A549 (cell line): ENCODE measurements around the gene SLC2A8. TPM values are rescaled to one million over a fixed set of nuclear protein-coding genes. Genes with fewer than 3 reads are reported as not detected.

Source experiments
- ATAC-seq, 2 experiments: fragments of 200-7000 bp in 1 of 2; fragments of >200 bp in 1 of 2; cut with Nextera tagmentation in 1 of 2; cut with Tn5 transposase in 1 of 2; 3 replicates each; pipeline versions ENCODE4 v1.8.0 to v1.9.1; 2018 to 2020; ENCODE audit warnings: mild to moderate bottlenecking in 1 of 2, moderate library complexity in 1 of 2
- CTCF ChIA-PET: fragments of 300-600 bp; sonication (Branson Sonifier 250); formaldehyde crosslinking; extraction: SDS; loops from one replicate; lab custom pipeline; 2021; ENCODE audit warnings: antibody characterized with exemption, inconsistent platforms; lab: Yijun Ruan, JAX
- POLR2A ChIA-PET: fragments of 350-600 bp; formaldehyde crosslinking; extraction: SDS; loops from one replicate; lab custom pipeline; 2021; ENCODE audit warnings: antibody characterized with exemption, inconsistent platforms; lab: Yijun Ruan, JAX
- DNase-seq, 2 experiments: peaks; one replicate each; pipeline versions ENCODE4 v3.0.0 to v3.0.0-alpha.2; 2011 to 2016; ENCODE audit warnings: low read depth in 1 of 2, low spot score in 1 of 2
- FAIRE-seq: peaks from 2 replicates; lab custom pipeline; 2011; peaks lifted over from hg19 to GRCh38; lab: Jason Lieb, UNC
- H3K27ac ChIP-seq, 2 experiments: fragments of >200 bp; sonication (Bioruptor Twin); formaldehyde crosslinking; 3 replicates each; pipeline ENCODE4 v1.5.1; 2016 to 2017
- H3K4me1 ChIP-seq: fragments of >200 bp; sonication (Bioruptor Twin); formaldehyde crosslinking; 3 replicates; pipeline ENCODE4 v1.6.1; 2016
- H3K4me2 ChIP-seq: fragments of >200 bp; sonication (Bioruptor Twin); formaldehyde crosslinking; 3 replicates; pipeline ENCODE4 v1.6.1; 2016
- H3K4me3 ChIP-seq: fragments of >200 bp; sonication (Bioruptor Twin); formaldehyde crosslinking; 3 replicates; pipeline ENCODE4 v1.5.1; 2016
- H3K9me3 ChIP-seq: fragments of >200 bp; sonication (Bioruptor Twin); formaldehyde crosslinking; 3 replicates; pipeline ENCODE4 v1.6.1; 2016
- BCL3 ChIP-seq: fragments of >200 bp; sonication (Bioruptor Twin); formaldehyde crosslinking; IDR thresholded peaks from 3 replicates; pipeline ENCODE4 v1.6.1; 2016
- BHLHE40 ChIP-seq: IDR thresholded peaks from 2 replicates; pipeline ENCODE4 v1.6.1; 2012; ENCODE audit warnings: low read depth, low read length, inconsistent platforms
- CHD2 ChIP-seq: fragments of 150-350 bp; IDR thresholded peaks from 2 replicates; pipeline ENCODE4 v1.6.1; 2014; ENCODE audit warnings: low read length; ENCODE audit not compliant: partially characterized antibody
- EHF ChIP-seq: fragments of 250-450 bp; sonication (Bioruptor Pico); IDR thresholded peaks from 2 replicates; pipeline ENCODE4 v1.5.0; 2020; ENCODE audit warnings: mild to moderate bottlenecking
- EHMT2 ChIP-seq: fragments of 200-600 bp; sonication (generic); IDR thresholded peaks from 2 replicates; pipeline ENCODE4 v1.6.1; 2016; ENCODE audit warnings: antibody characterized with exemption, low read depth, mild to moderate bottlenecking, moderate library complexity
- EP300 ChIP-seq, 2 experiments: fragments of >200 bp; sonication (Bioruptor Twin); formaldehyde crosslinking; IDR thresholded peaks; 2 replicates in 1 of 2; 3 replicates in 1 of 2; pipeline ENCODE4 v1.6.1; 2016 to 2017
- ESRRA ChIP-seq: fragments of 150-350 bp; IDR thresholded peaks from 2 replicates; pipeline ENCODE4 v1.6.1; 2014; ENCODE audit warnings: mild to moderate bottlenecking, low read length, borderline replicate concordance
- FOSB ChIP-seq: fragments of 250-450 bp; sonication (Bioruptor Pico); IDR thresholded peaks from 2 replicates; pipeline ENCODE4 v1.5.0; 2020; ENCODE audit warnings: mild to moderate bottlenecking, moderate library complexity
- FOSL2 ChIP-seq, 2 experiments: fragments of 450-650 bp in 1 of 2; fragments of >200 bp in 1 of 2; sonication (Bioruptor Twin) in 1 of 2; formaldehyde crosslinking; IDR thresholded peaks; 2 replicates each; pipeline versions ENCODE4 v1.5.0 to v1.6.1; 2016 to 2020; ENCODE audit warnings: mild to moderate bottlenecking in 1 of 2, moderate library complexity in 1 of 2
- GATA3 ChIP-seq: IDR thresholded peaks from 2 replicates; pipeline ENCODE4 v1.6.1; 2012; ENCODE audit warnings: borderline replicate concordance
- HDAC2 ChIP-seq: fragments of 200-600 bp; sonication (generic); IDR thresholded peaks from 2 replicates; pipeline ENCODE4 v1.6.1; 2016
- HEYL ChIP-seq: fragments of 250-450 bp; sonication (Bioruptor Pico); IDR thresholded peaks from 2 replicates; pipeline ENCODE4 v1.8.0; 2021; ENCODE audit warnings: mild to moderate bottlenecking, moderate library complexity
- HOXA7 ChIP-seq: fragments of 250-450 bp; sonication (Bioruptor Pico); IDR thresholded peaks from 2 replicates; pipeline ENCODE4 v1.5.0; 2020; ENCODE audit warnings: mild to moderate bottlenecking, moderate library complexity
- JUN ChIP-seq, 2 experiments: fragments of >200 bp; sonication (Bioruptor Twin); formaldehyde crosslinking; IDR thresholded peaks; 2 replicates in 1 of 2; 3 replicates in 1 of 2; pipeline ENCODE4 v1.6.1; 2016 to 2017
- JUNB ChIP-seq: fragments of >200 bp; sonication (Bioruptor Twin); formaldehyde crosslinking; IDR thresholded peaks from 2 replicates; pipeline ENCODE4 v1.6.1; 2016
- KDM1A ChIP-seq: fragments of 200-600 bp; sonication (generic); IDR thresholded peaks from 2 replicates; pipeline ENCODE4 v1.6.1; 2016; ENCODE audit warnings: low read depth, mild to moderate bottlenecking
- KDM5A ChIP-seq: fragments of 200-600 bp; sonication (generic); IDR thresholded peaks from 2 replicates; pipeline ENCODE4 v1.6.1; 2016; ENCODE audit warnings: antibody characterized with exemption, mild to moderate bottlenecking
- NFE2L2 ChIP-seq: fragments of 150-350 bp; conservative IDR thresholded peaks from 2 replicates; pipeline ENCODE4 v1.6.1; 2014; ENCODE audit warnings: low read length
- PBX3 ChIP-seq: IDR thresholded peaks from 2 replicates; pipeline ENCODE4 v1.6.1; 2012
- PHF8 ChIP-seq: fragments of 200-600 bp; sonication (generic); IDR thresholded peaks from 2 replicates; pipeline ENCODE4 v1.6.1; 2016; ENCODE audit warnings: low read depth, mild to moderate bottlenecking, antibody characterized with exemption, moderate library complexity, borderline replicate concordance
- SMC3 ChIP-seq: fragments of >200 bp; sonication (Bioruptor Twin); formaldehyde crosslinking; IDR thresholded peaks from 3 replicates; pipeline ENCODE4 v1.6.1; 2018; ENCODE audit warnings: inconsistent platforms
- TFCP2L1 ChIP-seq: fragments of 250-450 bp; sonication (Bioruptor Pico); IDR thresholded peaks from 2 replicates; pipeline ENCODE4 v1.5.0; 2021; ENCODE audit warnings: mild to moderate bottlenecking
- TP53 ChIP-seq: fragments of 250-450 bp; sonication (Bioruptor Pico); IDR thresholded peaks from 2 replicates; pipeline ENCODE4 v1.5.0; 2021; ENCODE audit warnings: mild to moderate bottlenecking, moderate library complexity
- ZNF302 ChIP-seq: fragments of 250-450 bp; sonication (Bioruptor Pico); IDR thresholded peaks from 2 replicates; pipeline ENCODE4 v1.9.0; 2021; ENCODE audit warnings: inconsistent platforms, mild to moderate bottlenecking, moderate library complexity
- ZSCAN20 ChIP-seq: fragments of 250-450 bp; sonication (Bioruptor Pico); IDR thresholded peaks from 2 replicates; pipeline ENCODE4 v1.8.0; 2022; ENCODE audit warnings: mild to moderate bottlenecking, moderate library complexity
- WGBS: methylation state at CpG from one replicate; pipeline ENCODE4 v1.1.6; 2017; ENCODE audit errors: missing lambda C conversion rate; 5-methylcytosine and 5-hydroxymethylcytosine counted together
- polyA plus RNA-seq, 4 experiments: library from polyadenylated mRNA; depleted of rRNA in 3 of 4; stranded (reverse); fragments of >200 nt; fragmentation: RNase III in 1 of 4; extraction: RNeasy Plus Mini Kit Qiagen cat#74134 plus additional on column Dnase treatment in 1 of 4; gene quantifications; 2 replicates in 3 of 4; 3 replicates in 1 of 4; pipeline ENCODE4 v1.2.3, GENCODE V29; 2011 to 2017
- TF ChIP-seq, protein P1 (sequence below): fragments of 250-450 bp; sonication (Bioruptor Pico); IDR thresholded peaks from 2 replicates; pipeline ENCODE4 v1.5.0; 2020; ENCODE audit warnings: low read depth, mild to moderate bottlenecking, moderate library complexity
- TF ChIP-seq, protein P2 (sequence below): IDR thresholded peaks from 2 replicates; pipeline ENCODE4 v1.6.1; 2012
- TF ChIP-seq, protein P3 (sequence below): IDR thresholded peaks from 2 replicates; pipeline ENCODE4 v1.6.1; 2012; ENCODE audit warnings: low read depth, borderline replicate concordance

The SLC2A8 gene
- polyA plus RNA-seq, 2 of the 4 experiments (the other 2 are of a cell fraction): 7.3 to 16.0 TPM

DNA sequence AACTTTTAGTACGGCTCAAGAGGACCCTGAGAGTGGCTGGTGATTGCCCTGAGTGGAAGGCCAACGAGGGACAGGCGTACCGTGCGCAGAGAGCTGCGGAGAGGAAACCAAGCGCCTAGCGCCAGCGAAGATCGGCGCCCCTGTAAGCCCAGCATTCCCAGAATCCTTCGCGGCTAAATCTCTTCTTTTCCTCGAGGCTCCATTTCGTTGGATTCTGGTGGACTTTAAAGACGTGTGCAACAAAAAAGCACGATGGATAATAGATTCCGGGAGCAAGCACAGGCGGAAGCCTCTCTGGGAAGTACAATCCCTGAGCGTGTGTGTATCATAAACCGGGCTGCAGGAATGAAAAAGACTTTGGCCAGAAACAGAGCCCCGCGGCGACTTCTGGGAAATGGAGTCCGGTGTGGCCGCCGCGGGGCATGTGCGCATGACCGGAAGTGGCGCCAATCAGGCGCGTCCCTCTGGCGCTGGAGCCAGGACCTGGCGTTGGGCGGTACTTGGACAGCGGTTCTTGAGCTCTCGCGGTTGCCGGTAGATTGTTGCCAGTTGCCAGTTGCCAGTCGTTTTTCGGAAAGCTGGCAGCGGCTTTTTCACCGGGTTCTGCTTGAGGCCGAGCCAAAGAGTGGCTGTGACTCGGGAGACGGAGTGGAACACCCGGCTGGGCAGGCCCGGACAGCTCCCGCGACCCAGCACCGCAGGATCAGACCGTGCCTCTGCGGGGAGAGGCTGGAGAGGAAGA is 27.1 kb downstream of the SLC2A8 start, which contains the start of gene ZNF79 (continued):
- TF ChIP-seq, protein P1, sequence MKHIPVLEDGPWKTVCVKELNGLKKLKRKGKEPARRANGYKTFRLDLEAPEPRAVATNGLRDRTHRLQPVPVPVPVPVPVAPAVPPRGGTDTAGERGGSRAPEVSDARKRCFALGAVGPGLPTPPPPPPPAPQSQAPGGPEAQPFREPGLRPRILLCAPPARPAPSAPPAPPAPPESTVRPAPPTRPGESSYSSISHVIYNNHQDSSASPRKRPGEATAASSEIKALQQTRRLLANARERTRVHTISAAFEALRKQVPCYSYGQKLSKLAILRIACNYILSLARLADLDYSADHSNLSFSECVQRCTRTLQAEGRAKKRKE: no peak
- TF ChIP-seq SMC3 (no peak), EHF (CRISPR knock-in tag) (no peak), NFE2L2 (no peak), KDM5A (peak; percentile 65), JUN (IDR thresholded peaks at IDR 0.05) (peak; percentile 56 to 79; a peak in 3 of 5 replicates), FOSL2 (IDR thresholded peaks at IDR 0.05) (no peak), FOSL2 (CRISPR knock-in tag; IDR thresholded peaks at IDR 0.05) (no peak), ESRRA (no peak), JUNB (no peak), ZNF302 (CRISPR knock-in tag) (no peak), HEYL (CRISPR knock-in tag) (no peak), FOSB (CRISPR knock-in tag) (no peak), KDM1A (no peak), ZSCAN20 (CRISPR knock-in tag) (no peak), PBX3 (peak; percentile 32; the same call in 1 of the 2 replicates), TP53 (CRISPR knock-in tag) (no peak), BHLHE40 (no peak), HOXA7 (CRISPR knock-in tag) (no peak; the same call in 1 of the 2 replicates), CHD2 (peak; percentile 65), PHF8 (no peak), BCL3 (peak; percentile 42; the same call in 1 of the 3 replicates), EP300 (IDR thresholded peaks at IDR 0.05) (no peak), HDAC2 (no peak), GATA3 (peak; percentile 17; the same call in 1 of the 2 replicates), EHMT2 (no peak)
- TF ChIP-seq, protein P2, sequence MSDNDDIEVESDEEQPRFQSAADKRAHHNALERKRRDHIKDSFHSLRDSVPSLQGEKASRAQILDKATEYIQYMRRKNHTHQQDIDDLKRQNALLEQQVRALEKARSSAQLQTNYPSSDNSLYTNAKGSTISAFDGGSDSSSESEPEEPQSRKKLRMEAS: peak; percentile 78; the same call in 1 of the 2 replicates
- TF ChIP-seq, protein P3, sequence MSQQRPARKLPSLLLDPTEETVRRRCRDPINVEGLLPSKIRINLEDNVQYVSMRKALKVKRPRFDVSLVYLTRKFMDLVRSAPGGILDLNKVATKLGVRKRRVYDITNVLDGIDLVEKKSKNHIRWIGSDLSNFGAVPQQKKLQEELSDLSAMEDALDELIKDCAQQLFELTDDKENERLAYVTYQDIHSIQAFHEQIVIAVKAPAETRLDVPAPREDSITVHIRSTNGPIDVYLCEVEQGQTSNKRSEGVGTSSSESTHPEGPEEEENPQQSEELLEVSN: peak; percentile 57; the same call in 1 of the 2 replicates

- no peak for TF ChIP-seq TFCP2L1 (CRISPR knock-in tag)
- TF ChIP-seq KDM5A: peak; percentile 4; the same call in 1 of the 2 replicates
- FAIRE-seq (no peak), ATAC-seq (peak; percentile 52 to 72; a peak in 5 of 6 replicates), DNase-seq (no peak)
- peak overlapping the region; percentile 86 for H3K4me3 ChIP-seq
- WGBS: 0% methylated on average over 12 of the region's 13 CpGs
- H3K27ac ChIP-seq: peak overlapping the region; percentile 77 to 93
- H3K4me1 ChIP-seq: peaks cover 10% of the 10 kb centered on the region; the same call in 2 of the 3 replicates
- POLR2A ChIA-PET: interaction anchor here (0.7 to 1.6 kb wide), 12 partner anchors 9 to 180 kb away, joined by 3 to 23 read pairs (median 5); partner anchors contain the start of genes LRSAM1, RPL12 and SLC2A8
- H3K4me2 ChIP-seq: peak overlapping the region; percentile 96
- H3K9me3 ChIP-seq: no peaks in the 10 kb centered on the region
- CTCF ChIA-PET: interaction anchor here (0.8 to 1.1 kb wide), 3 partner anchors 24 to 483 kb away, joined by 3 read pairs; no protein-coding TSS in a partner anchor
Observed at GRCh38 chr9:127424676-127424999, 27.7 kb downstream of the SLC2A8 start.
